ENCODE measurements around the gene ZCCHC24.

DNA sequence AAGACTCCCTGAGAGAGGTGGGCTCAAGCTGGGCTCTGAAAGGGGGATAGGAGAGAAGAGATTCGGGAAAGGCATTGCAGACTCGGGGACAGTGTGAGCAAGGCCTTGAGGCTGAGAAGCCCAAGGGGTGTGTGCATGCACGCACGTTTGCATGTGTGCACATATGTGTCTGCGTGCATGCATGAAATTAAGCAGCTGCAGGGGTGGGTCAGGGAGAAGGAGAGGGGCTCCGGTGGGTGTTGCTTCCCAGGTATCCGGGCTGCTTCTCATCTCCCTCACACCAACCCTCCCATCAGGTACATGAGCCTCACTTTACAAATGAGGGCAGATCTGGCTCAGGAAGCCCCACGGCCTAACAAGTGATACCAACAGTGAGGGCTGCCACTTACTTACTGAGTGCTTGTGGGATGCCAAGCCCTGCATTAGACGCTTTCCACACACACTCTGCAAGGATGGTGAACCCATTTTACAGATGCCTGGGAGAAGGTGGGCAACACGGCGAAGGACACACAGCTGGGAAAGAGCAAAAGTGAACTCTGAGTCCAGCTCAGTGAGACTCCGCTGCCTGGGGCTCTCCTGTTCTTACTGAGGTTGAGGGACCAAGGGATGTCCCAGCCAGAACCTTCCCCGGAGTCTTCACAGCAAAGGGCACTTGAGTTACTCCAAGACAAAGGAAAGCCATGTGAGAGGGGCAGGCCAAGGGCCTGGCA is 26.4 kb downstream of the ZCCHC24 start:
- TF ChIP-seq POLR2A (IDR thresholded peaks at IDR 0.05; ENCODE audit: low read depth, low read length) (no peak), POLR2AphosphoS5 (IDR thresholded peaks at IDR 0.05; ENCODE audit: low read depth, low read length) (no peak)
